NCI-H128 (cell line): ENCODE measurements around the gene ZNF638.
"Not testable (repeated sequence)": the region's sequence is repeated elsewhere in the genome, so short reads cannot be mapped to it uniquely, and the experiment has no call there.

Experiments
- DNase-seq: peaks from one replicate; lab custom pipeline; 2025; ENCODE audit not compliant: unreplicated experiment; lab: John Stamatoyannopoulos, UW

Gene ZNF638

GRCh38 chr2:71402427-71402826 is 70.8 kb downstream of the ZNF638 start:
- DNase-seq, result no peak

- no peak for DNase-seq
Observed at GRCh38 chr2:71409611-71410010, 78.0 kb downstream of the ZNF638 start.

GRCh38 chr2:71410696-71411095 is 79.1 kb downstream of the ZNF638 start:
- no peak for DNase-seq

GRCh38 chr2:71416866-71417265 is 85.3 kb downstream of the ZNF638 start:
- DNase-seq, result not testable (repeated sequence)

- DNase-seq, result no peak
Observed at GRCh38 chr2:71417300-71418202, 86.0 kb downstream of the ZNF638 start.

GRCh38 chr2:71419145-71419544 is 87.6 kb downstream of the ZNF638 start:
- no peak for DNase-seq

- no peak for DNase-seq
Observed at GRCh38 chr2:71419976-71420375, 88.4 kb downstream of the ZNF638 start.

GRCh38 chr2:71422786-71423185 is 91.2 kb downstream of the ZNF638 start:
- DNase-seq, result no peak

- DNase-seq, result no peak
Observed at GRCh38 chr2:71423817-71424420, 92.3 kb downstream of the ZNF638 start.

GRCh38 chr2:71426721-71427120 is 95.1 kb downstream of the ZNF638 start:
- no peak for DNase-seq

GRCh38 chr2:71428472-71429383 is 97.1 kb downstream of the ZNF638 start:
- no peak for DNase-seq

- DNase-seq, result not testable (repeated sequence)
Observed at GRCh38 chr2:71445142-71445541, 113.6 kb downstream of the ZNF638 start.

- DNase-seq, result no peak
Observed at GRCh38 chr2:71446505-71446904, 114.9 kb downstream of the ZNF638 start.

GRCh38 chr2:71449343-71449742 is 117.8 kb downstream of the ZNF638 start:
- DNase-seq, result no peak

GRCh38 chr2:71451705-71452104 is 120.1 kb downstream of the ZNF638 start:
- DNase-seq, result no peak

- DNase-seq, result no peak
Observed at GRCh38 chr2:71452565-71452964, 121.0 kb downstream of the ZNF638 start.

GRCh38 chr2:71453404-71454220 is 122.0 kb downstream of the ZNF638 start, which contains the start of gene DYSF:
Gene DYSF, plus strand, starts transcription at chr2:71453561.
- DNase-seq, result no peak

GRCh38 chr2:71454221-71455010 is 122.8 kb downstream of the ZNF638 start:
- DNase-seq, result no peak

- DNase-seq, result no peak
Observed at GRCh38 chr2:71455011-71455740, 123.6 kb downstream of the ZNF638 start.
